GM12878 (cell line): Measurements from ENCODE around the gene GAL.

Experiments used
- FOXM1 ChIP-seq: IDR thresholded peaks from 2 replicates; pipeline ENCODE4 v1.6.1; 2012; ENCODE audit warnings: low read depth, mild to moderate bottlenecking, inconsistent platforms, low read length, moderate library complexity
- MAX ChIP-seq: IDR thresholded peaks from 2 replicates; pipeline ENCODE4 v1.6.1; 2012; ENCODE audit warnings: low read depth, low read length, improper control_type of control experiment
- ZBTB33 ChIP-seq: fragments of 450-650 bp; IDR thresholded peaks from 2 replicates; pipeline ENCODE4 v1.6.1; 2017; ENCODE audit warnings: mild to moderate bottlenecking

- TF ChIP-seq MAX, result no peak
- no peak for TF ChIP-seq FOXM1
- TF ChIP-seq ZBTB33, result no peak
These were observed 1.8 kb upstream of the GAL start for GRCh38 chr11:68682531-68682961.
